Panc1 (cell line): ENCODE results near the gene ERF. TPM values are rescaled to one million over a fixed set of nuclear protein-coding genes. Genes with fewer than 3 reads are reported as not detected.

Experiments used
- ATAC-seq: fragments of 200-7000 bp; cut with Tn5 transposase; 2 replicates; pipeline ENCODE4 v1.9.1; 2020; ENCODE audit warnings: mild to moderate bottlenecking, moderate library complexity
- BruUV-seq: library from RNA; stranded (reverse); fragments of 400-500 nt; replicated peaks from 2 replicates; lab custom pipeline; 2021; lab: Mats Ljungman, UMichigan
- CTCF ChIA-PET: fragments of 300-600 bp; sonication (Branson Sonifier 250); formaldehyde crosslinking; loops from one replicate; lab custom pipeline; 2022; ENCODE audit warnings: antibody characterized with exemption; lab: Charles Lee
- POLR2A ChIA-PET: fragments of 300-600 bp; sonication (Branson Sonifier 250); formaldehyde crosslinking; loops from one replicate; lab custom pipeline; 2022; ENCODE audit warnings: antibody characterized with exemption; lab: Charles Lee
- DNase-seq: peaks from one replicate; pipeline ENCODE4 v3.0.0-alpha.2; 2010; ENCODE audit warnings: low read depth, low spot score
- H3K27ac ChIP-seq: 2 replicates; pipeline ENCODE4 v1.5.1; 2011; ENCODE audit warnings: mild to moderate bottlenecking, low read length, inconsistent platforms
- H3K27me3 ChIP-seq: fragments of 200-500 bp; sonication (Bioruptor generic); 2 replicates; pipeline ENCODE4 v1.6.0; 2014; ENCODE audit warnings: low read length, inconsistent platforms; ENCODE audit not compliant: control insufficient read depth, insufficient read depth
- H3K36me3 ChIP-seq: fragments of 200-500 bp; sonication (Bioruptor generic); 2 replicates; pipeline ENCODE4 v1.5.1; 2014; ENCODE audit warnings: inconsistent platforms, mild to moderate bottlenecking, low read length, moderate library complexity; ENCODE audit not compliant: control insufficient read depth, insufficient read depth
- H3K4me1 ChIP-seq: 2 replicates; pipeline ENCODE4 v1.5.1; 2011; ENCODE audit warnings: inconsistent platforms, mild to moderate bottlenecking, low read length, moderate library complexity; ENCODE audit not compliant: control insufficient read depth, insufficient read depth
- H3K4me3 ChIP-seq, 2 experiments: 2 replicates each; pipeline ENCODE4 v1.5.1; 2011 to 2012; ENCODE audit warnings: low read depth in 2 of 2, low read length in 2 of 2, mild to moderate bottlenecking in 2 of 2, inconsistent platforms in 1 of 2, moderate library complexity in 1 of 2
- H3K9me3 ChIP-seq: fragments of 200-500 bp; sonication (Bioruptor generic); 2 replicates; pipeline ENCODE4 v1.5.1; 2014; ENCODE audit warnings: low read depth, mild to moderate bottlenecking, inconsistent platforms, low read length, moderate library complexity; ENCODE audit not compliant: control insufficient read depth, insufficient read depth
- POLR2AphosphoS5 ChIP-seq: IDR thresholded peaks from 2 replicates; pipeline ENCODE4 v1.6.1; 2012; ENCODE audit warnings: mild to moderate bottlenecking, low read depth, low read length, moderate library complexity
- REST ChIP-seq, 2 experiments: IDR thresholded peaks; 2 replicates each; pipeline ENCODE4 v1.6.1; 2011 to 2012; ENCODE audit warnings: low read depth in 2 of 2, control low read depth in 1 of 2, low read length in 1 of 2, mild to moderate bottlenecking in 1 of 2, moderate library complexity in 1 of 2; ENCODE audit not compliant: insufficient read depth in 1 of 2
- SIN3A ChIP-seq: IDR thresholded peaks from 2 replicates; pipeline ENCODE4 v1.6.1; 2012; ENCODE audit warnings: low read depth, mild to moderate bottlenecking, low read length, moderate library complexity, borderline replicate concordance; ENCODE audit not compliant: insufficient read depth
- TCF7L2 ChIP-seq: IDR thresholded peaks from 2 replicates; pipeline ENCODE4 v1.6.1; 2011; ENCODE audit warnings: mild to moderate bottlenecking, low read depth, low read length, inconsistent platforms
- in situ Hi-C: cut with HindIII; loops from 2 replicates; pipeline ENCODE4 v1.10.0; 2016; ENCODE audit warnings: low sequenced_read_pairs, low pct_unique_long_range_greater_than_20kb
- intact Hi-C: fragments of 100-400 bp; cut with micrococcal nuclease; formaldehyde crosslinking; loops from one replicate; pipeline ENCODE4 v1.10.0; 2022; ENCODE audit not compliant: unreplicated experiment
- total RNA-seq: library from RNA; stranded (reverse); gene quantifications from one replicate; pipeline ENCODE4 v1.2.1, GENCODE V29; 2021; ENCODE audit not compliant: unreplicated experiment
- TF ChIP-seq, protein P1 (sequence below): fragments of 450-650 bp; IDR thresholded peaks from 2 replicates; pipeline ENCODE4 v1.5.1; 2017; ENCODE audit warnings: mild to moderate bottlenecking

The ERF gene
- total RNA-seq, 1 experiment from 2014 or later = 85.7 TPM

DNA sequence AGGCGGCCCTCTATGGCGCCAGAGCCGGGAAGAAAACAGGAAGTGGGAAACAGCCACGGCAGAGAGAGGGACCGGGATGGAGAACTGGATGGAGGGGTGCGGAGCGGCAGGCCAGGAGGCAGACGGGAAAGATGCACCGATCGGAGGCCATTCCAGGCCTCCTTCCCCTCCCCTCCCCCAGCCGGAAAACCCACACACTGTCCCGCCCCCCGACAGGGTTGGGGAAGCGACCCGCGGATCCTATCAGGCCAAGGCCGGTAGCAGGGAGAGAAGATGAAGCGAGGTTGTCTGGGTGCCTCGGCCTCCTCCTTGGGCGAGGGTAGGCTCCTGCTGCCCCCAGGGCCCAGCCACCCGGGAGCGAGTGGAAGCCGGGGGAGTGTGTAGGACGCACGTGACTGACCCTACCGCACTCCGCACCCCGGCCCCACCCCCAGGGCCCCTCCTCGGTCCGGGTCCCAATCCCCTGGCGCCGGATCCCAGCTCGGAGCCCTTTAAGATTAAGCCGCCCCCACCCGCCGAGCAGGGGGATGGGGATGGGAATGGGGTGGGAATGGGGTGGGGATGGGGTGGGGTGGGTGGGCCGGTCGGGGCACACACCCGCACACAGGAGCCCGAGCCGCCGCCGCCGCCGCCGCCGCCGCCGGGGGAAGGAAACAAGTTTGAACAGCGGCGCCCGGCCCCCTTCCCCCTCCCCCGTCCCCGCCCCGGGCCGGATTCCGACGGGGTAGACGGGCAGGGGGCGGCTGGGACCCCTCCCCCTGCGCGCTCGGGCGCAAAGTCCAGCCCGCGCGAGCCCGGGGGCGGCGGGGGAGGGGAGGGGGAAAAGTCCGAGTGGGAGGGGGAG, 1.5 kb downstream of the ERF start:
- peak; percentile 32 for ATAC-seq
- TF ChIP-seq POLR2AphosphoS5 (peak; percentile 38; the same call in 1 of the 2 replicates), SIN3A (0 out of 2 replicates have a peak, but pooled peaks have one; percentile 71), REST (IDR thresholded peaks at IDR 0.05; ENCODE audit: insufficient read depth in 1 of 2, low read depth in 2 of 2, low read length in 1 of 2) (no peak)
- in situ Hi-C loops (no loop called here), intact Hi-C loops (no loop called here)
- no TSS peak for BruUV-seq
- H3K4me1 ChIP-seq = peaks cover 26% of the 10 kb centered on the region
- DNase-seq = no peak
- ChIA-PET POLR2A (interaction anchor here (0.6 to 0.7 kb wide), 2 partner anchors 58 to 77 kb away, joined by 3 to 4 read pairs; no protein-coding TSS in a partner anchor), CTCF (no interaction called here)
- H3K36me3 ChIP-seq = no peaks in the 10 kb centered on the region; the same call in 1 of the 2 replicates
- H3K4me3 ChIP-seq = peak overlapping the region; percentile 72 to 82
- peak overlapping the region; percentile 84 for H3K27ac ChIP-seq
- no peaks in the 10 kb centered on the region for H3K9me3 ChIP-seq
- no peaks in the 10 kb centered on the region for H3K27me3 ChIP-seq

- TF ChIP-seq REST (IDR thresholded peaks at IDR 0.05; ENCODE audit: insufficient read depth in 1 of 2, low read depth in 2 of 2, low read length in 1 of 2) (no peak), SIN3A (no peak), TCF7L2 (no peak), POLR2AphosphoS5 (no peak; the same call in 1 of the 2 replicates)
- TF ChIP-seq, protein P1, sequence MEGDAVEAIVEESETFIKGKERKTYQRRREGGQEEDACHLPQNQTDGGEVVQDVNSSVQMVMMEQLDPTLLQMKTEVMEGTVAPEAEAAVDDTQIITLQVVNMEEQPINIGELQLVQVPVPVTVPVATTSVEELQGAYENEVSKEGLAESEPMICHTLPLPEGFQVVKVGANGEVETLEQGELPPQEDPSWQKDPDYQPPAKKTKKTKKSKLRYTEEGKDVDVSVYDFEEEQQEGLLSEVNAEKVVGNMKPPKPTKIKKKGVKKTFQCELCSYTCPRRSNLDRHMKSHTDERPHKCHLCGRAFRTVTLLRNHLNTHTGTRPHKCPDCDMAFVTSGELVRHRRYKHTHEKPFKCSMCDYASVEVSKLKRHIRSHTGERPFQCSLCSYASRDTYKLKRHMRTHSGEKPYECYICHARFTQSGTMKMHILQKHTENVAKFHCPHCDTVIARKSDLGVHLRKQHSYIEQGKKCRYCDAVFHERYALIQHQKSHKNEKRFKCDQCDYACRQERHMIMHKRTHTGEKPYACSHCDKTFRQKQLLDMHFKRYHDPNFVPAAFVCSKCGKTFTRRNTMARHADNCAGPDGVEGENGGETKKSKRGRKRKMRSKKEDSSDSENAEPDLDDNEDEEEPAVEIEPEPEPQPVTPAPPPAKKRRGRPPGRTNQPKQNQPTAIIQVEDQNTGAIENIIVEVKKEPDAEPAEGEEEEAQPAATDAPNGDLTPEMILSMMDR = no peak
- ChIA-PET POLR2A (interaction anchor here (0.6 kb wide), 1 partner anchor 59 kb away, joined by 3 read pairs; no protein-coding TSS in a partner anchor), CTCF (no interaction called here)
- peak overlapping the region; percentile 57 to 66 for H3K4me3 ChIP-seq
- peaks cover 29% of the 10 kb centered on the region for H3K4me1 ChIP-seq
- H3K27me3 ChIP-seq = no peaks in the 10 kb centered on the region
- H3K27ac ChIP-seq = peak overlapping the region; percentile 84
- BruUV-seq = no TSS peak
- ATAC-seq = no peak
- H3K9me3 ChIP-seq = no peaks in the 10 kb centered on the region
- in situ Hi-C loops = no loop called here
- DNase-seq = no peak
- intact Hi-C loops = no loop called here
- H3K36me3 ChIP-seq = no peaks in the 10 kb centered on the region; the same call in 1 of the 2 replicates
Observed at GRCh38 chr19:42252365-42253244, 2.3 kb downstream of the ERF start.
